Activated naive CD8-positive, alpha-beta T cell (primary cell): ENCODE results near the gene RRM1.
A peak's percentile ranks its signal among the peaks of the same experiment; 100 is the strongest.

ENCODE experiments used
- H3K27ac Mint-ChIP-seq: one replicate; pipeline ENCODE4 v1.8.0; 2021; ENCODE audit warnings: mixed read lengths
- H3K27me3 Mint-ChIP-seq: one replicate; pipeline ENCODE4 v1.8.0; 2021; ENCODE audit warnings: mixed read lengths
- H3K36me3 Mint-ChIP-seq: one replicate; pipeline ENCODE4 v1.8.0; 2021; ENCODE audit warnings: mixed read lengths
- H3K4me1 Mint-ChIP-seq: one replicate; pipeline ENCODE4 v1.8.0; 2021; ENCODE audit warnings: low read depth, mixed read lengths
- H3K4me3 Mint-ChIP-seq: one replicate; pipeline ENCODE4 v1.8.0; 2021; ENCODE audit warnings: mild to moderate bottlenecking, mixed read lengths
- H3K9me3 Mint-ChIP-seq: one replicate; pipeline ENCODE4 v1.8.0; 2021; ENCODE audit warnings: low read depth, mixed read lengths

The RRM1 gene

DNA sequence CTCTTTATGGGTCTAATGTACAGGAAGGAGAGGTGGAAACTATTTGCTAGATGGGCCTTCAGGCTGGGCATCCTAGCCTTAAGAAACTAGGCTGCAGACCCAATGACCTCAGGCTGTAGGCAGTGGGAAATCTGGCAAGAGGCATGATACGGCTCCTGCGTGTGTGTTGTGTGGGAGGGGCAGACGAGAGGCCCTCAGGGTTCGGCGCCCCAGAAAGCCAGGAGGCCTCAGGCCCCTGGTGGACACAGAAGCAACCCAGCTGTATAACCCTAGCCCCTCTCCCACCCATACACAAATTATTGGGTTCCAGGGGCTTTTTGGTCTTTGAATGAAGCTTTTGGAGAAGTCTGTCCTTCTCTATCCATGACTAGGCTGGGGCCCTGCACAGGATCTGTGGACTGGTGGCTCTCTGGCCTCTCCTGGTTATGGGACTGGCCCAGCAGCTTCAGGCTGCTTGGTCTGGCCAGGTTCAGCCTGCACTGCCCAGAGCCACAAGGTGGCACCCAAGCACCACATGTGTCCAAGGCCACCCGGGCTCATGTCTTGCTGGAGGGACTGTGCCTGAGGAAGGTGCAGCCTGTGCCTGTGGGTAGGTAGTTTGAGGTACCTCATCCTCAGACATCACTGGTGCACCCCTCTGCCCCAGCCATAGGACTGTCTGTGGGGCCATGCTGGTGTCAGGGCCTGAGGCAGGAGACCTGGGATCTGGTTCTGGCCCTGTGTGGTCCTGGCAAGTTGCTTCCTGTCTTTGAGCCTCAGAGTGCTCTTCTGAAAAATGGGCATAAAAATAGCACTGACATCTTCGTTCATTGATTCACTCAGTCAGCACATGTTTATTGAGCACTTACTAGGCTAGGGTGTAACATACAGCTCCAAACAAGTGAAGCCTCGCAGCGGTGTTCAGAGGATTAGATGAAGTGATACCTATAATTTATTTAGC, 87.5 kb downstream of the RRM1 start:
- Mint-ChIP-seq H3K9me3 (no peaks in the 10 kb centered on the region), H3K27ac (no peak overlapping the region), H3K36me3 (no peaks in the 10 kb centered on the region), H3K4me3 (no peak overlapping the region), H3K4me1 (no peaks in the 10 kb centered on the region), H3K27me3 (peaks cover 12% of the 10 kb centered on the region)

GRCh38 chr11:4183410-4184057, 88.9 kb downstream of the RRM1 start:
- Mint-ChIP-seq H3K36me3 (no peaks in the 10 kb centered on the region), H3K27ac (no peak overlapping the region), H3K27me3 (peaks cover 6% of the 10 kb centered on the region), H3K4me1 (peaks cover 4% of the 10 kb centered on the region), H3K4me3 (no peak overlapping the region), H3K9me3 (no peaks in the 10 kb centered on the region)

- H3K4me3 Mint-ChIP-seq: no peak overlapping the region
- H3K36me3 Mint-ChIP-seq: no peaks in the 10 kb centered on the region
- H3K9me3 Mint-ChIP-seq: no peaks in the 10 kb centered on the region
- peaks cover 4% of the 10 kb centered on the region for H3K4me1 Mint-ChIP-seq
- H3K27ac Mint-ChIP-seq: no peak overlapping the region
- peaks cover 2% of the 10 kb centered on the region for H3K27me3 Mint-ChIP-seq
These were observed 89.7 kb downstream of the RRM1 start for GRCh38 chr11:4184163-4184916.

DNA sequence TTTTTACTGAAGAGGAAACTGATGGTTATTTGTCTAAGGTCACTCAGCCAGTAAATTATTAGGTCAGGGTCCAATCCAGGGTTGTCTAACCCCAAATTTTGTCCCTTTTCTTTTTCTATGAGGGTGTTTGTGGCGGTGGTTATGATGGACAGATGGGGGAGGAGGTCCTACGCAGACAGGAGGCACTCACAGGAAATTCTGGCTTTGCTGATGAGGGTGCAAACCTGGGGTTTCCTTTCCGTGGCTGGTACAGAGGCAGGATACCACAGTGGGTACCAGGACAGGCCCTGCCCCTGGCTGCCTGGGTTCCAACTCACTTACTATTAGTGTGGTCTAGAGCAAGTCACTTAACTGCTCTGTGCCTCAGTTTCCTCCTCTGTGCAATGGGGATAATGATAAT, 91.0 kb downstream of the RRM1 start:
- H3K4me3 Mint-ChIP-seq: no peak overlapping the region
- H3K27ac Mint-ChIP-seq: no peak overlapping the region
- peaks cover 2% of the 10 kb centered on the region for H3K27me3 Mint-ChIP-seq
- peaks cover 4% of the 10 kb centered on the region for H3K4me1 Mint-ChIP-seq
- H3K36me3 Mint-ChIP-seq: no peaks in the 10 kb centered on the region
- no peaks in the 10 kb centered on the region for H3K9me3 Mint-ChIP-seq

DNA sequence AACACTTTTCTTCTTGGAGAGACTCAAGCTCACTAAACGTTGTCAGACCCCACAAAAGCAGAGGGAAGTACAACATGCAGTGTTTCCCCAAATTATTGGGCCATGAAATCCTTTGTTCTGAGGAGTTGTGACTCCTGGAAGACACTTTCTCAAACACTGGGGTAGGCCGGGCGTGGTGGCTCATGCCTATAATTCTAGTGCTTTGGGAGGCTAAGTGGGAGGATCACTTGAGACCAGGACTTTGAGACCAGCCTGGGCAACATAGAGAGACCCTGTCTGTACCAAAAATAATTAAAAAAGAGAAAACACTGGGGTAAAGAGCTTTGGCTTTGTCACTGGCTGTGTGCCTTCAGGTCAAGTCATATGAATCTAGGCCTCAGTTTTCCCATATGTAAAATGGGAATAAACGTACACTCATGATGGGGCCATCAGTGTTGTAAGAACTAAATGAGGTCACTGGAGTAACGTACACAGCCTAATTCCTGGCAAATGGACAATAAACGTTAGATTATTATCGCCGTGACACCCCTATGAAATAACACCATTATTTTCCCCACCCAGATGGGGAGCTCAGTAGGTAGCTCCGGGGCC, 92.0 kb downstream of the RRM1 start:
- peaks cover 4% of the 10 kb centered on the region for H3K4me1 Mint-ChIP-seq
- H3K27me3 Mint-ChIP-seq: peaks cover 2% of the 10 kb centered on the region
- no peaks in the 10 kb centered on the region for H3K36me3 Mint-ChIP-seq
- H3K4me3 Mint-ChIP-seq: peak overlapping the region; percentile 72
- no peak overlapping the region for H3K27ac Mint-ChIP-seq
- no peaks in the 10 kb centered on the region for H3K9me3 Mint-ChIP-seq

DNA sequence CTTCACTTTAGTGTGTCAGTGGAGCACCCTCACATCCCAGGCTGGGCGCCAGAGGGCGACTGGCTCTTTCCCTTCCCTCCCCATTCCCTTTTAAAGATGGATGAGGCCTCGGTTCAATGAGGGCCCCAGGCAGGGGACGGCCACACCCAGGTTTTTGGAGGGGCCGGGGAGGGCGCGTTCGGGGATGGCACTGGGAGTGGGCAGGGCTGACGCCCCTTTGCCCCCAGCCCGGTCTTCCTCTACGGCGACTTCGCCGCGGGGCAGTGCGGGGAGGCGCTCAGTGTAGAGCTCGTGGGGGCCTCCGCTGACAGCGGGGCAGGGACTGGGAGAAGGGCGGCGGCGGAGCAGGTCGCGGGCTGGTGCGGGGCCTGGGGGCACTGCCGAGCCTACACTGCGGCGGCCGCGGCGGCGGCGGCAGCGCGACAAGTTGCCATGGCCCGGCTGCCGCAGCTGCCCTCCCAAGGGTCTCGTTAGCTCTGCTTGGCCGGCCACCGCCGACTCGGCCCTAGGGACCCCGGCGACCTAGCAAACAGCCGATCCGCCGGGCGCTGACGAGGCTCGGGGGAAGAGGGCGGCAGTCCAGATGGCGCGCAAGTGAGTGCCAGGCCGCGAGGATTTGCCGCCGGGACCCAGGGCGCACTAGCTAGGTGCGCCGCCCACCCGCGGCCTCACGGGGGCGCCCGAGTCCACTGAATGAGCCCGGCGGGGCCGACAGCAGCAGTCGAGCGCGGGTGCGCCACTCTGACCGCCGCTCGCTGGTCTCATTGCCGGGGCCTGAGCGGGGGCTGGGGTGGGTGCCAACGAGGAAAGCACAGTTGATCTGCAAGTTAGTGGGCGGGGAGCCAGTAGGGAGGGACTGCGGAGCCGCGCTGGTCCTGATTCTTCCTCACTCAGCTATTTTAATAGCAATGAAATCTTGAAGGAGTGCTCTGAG, 92.7 kb downstream of the RRM1 start:
- Mint-ChIP-seq H3K4me3 (peak overlapping the region; percentile 77), H3K9me3 (no peaks in the 10 kb centered on the region)

More for the DNA sequence above, 92.7 kb downstream of the RRM1 start:
- no peak overlapping the region for H3K27ac Mint-ChIP-seq
- H3K36me3 Mint-ChIP-seq: no peaks in the 10 kb centered on the region
- H3K27me3 Mint-ChIP-seq: peaks cover 2% of the 10 kb centered on the region
- peaks cover 4% of the 10 kb centered on the region for H3K4me1 Mint-ChIP-seq
